CD14-positive monocyte (primary cell): ENCODE results near the gene ALG3. TPM values are rescaled to one million over a fixed set of nuclear protein-coding genes. Genes with fewer than 3 reads are reported as not detected.

Experiments
- DNase-seq, 3 donors: peaks; one replicate each; pipeline ENCODE4 v3.0.0-alpha.2; 2011 to 2022
- H2AFZ ChIP-seq: 2 replicates; pipeline ENCODE4 v1.6.0; 2012; ENCODE audit warnings: mild to moderate bottlenecking, low read depth, low read length, inconsistent platforms; ENCODE audit not compliant: insufficient read depth, poor library complexity, severe bottlenecking
- H3K27ac ChIP-seq, 2 donors: 1 replicate in 1 of 2; 2 replicates in 1 of 2; pipeline ENCODE4 v1.5.1; 2012 to 2013; ENCODE audit warnings: low read length in 2 of 2, control low read depth in 1 of 2, inconsistent platforms in 1 of 2, low read depth in 1 of 2, mild to moderate bottlenecking in 1 of 2
- H3K27me3 ChIP-seq, 2 donors: one replicate each; pipeline versions ENCODE4 v1.6.0 to v1.6.1; 2011 to 2013; ENCODE audit warnings: low read length in 2 of 2; ENCODE audit not compliant: control insufficient read depth in 2 of 2, insufficient read depth in 2 of 2
- H3K36me3 ChIP-seq, 2 donors: replicated peaks in 1 of 2; 1 replicate in 1 of 2; 2 replicates in 1 of 2; pipeline versions ENCODE4 v1.5.1 to v1.6.1; 2012 to 2013; ENCODE audit warnings: low read length in 2 of 2, control low read depth in 1 of 2, inconsistent platforms in 1 of 2, mild to moderate bottlenecking in 1 of 2; ENCODE audit not compliant: insufficient read depth in 2 of 2, control insufficient read depth in 1 of 2
- H3K4me1 ChIP-seq, 2 donors: 1 replicate in 1 of 2; 2 replicates in 1 of 2; pipeline versions ENCODE4 v1.5.1 to v1.6.1; 2012 to 2013; ENCODE audit warnings: low read length in 2 of 2, control low read depth in 1 of 2, inconsistent platforms in 1 of 2, mild to moderate bottlenecking in 1 of 2, moderate library complexity in 1 of 2; ENCODE audit not compliant: insufficient read depth in 2 of 2, control insufficient read depth in 1 of 2
- H3K4me2 ChIP-seq: replicated peaks from 2 replicates; pipeline ENCODE3; 2012; ENCODE audit warnings: low read length, moderate library complexity, mild to moderate bottlenecking; ENCODE audit not compliant: poor library complexity, severe bottlenecking; ENCODE audit errors: extremely low read depth
- H3K4me3 ChIP-seq, 3 experiments: fragments of 200-600 bp in 1 of 3; sonication (generic) in 1 of 3; replicated peaks in 1 of 3; 1 replicate in 2 of 3; 2 replicates in 1 of 3; pipeline ENCODE4 v1.5.1; 2011 to 2013; ENCODE audit warnings: low read length in 3 of 3, mild to moderate bottlenecking in 3 of 3, control low read depth in 2 of 3, low read depth in 2 of 3, inconsistent platforms in 1 of 3, moderate library complexity in 1 of 3
- H3K79me2 ChIP-seq: 2 replicates; pipeline ENCODE4 v1.6.0; 2012; ENCODE audit warnings: mild to moderate bottlenecking, control low read depth, inconsistent platforms, low read length, moderate library complexity; ENCODE audit not compliant: insufficient read depth
- H3K9ac ChIP-seq: 2 replicates; pipeline ENCODE4 v1.6.0; 2017; ENCODE audit warnings: low read length, mild to moderate bottlenecking; ENCODE audit not compliant: insufficient read depth, poor library complexity, severe bottlenecking
- H3K9me3 ChIP-seq, 2 donors: replicated peaks in 1 of 2; 1 replicate in 1 of 2; 2 replicates in 1 of 2; pipeline versions ENCODE4 v1.5.1 to v1.6.1; 2012 to 2013; ENCODE audit warnings: low read length in 2 of 2, control low read depth in 1 of 2; ENCODE audit not compliant: control insufficient read depth in 1 of 2, insufficient read depth in 1 of 2
- H4K20me1 ChIP-seq: 2 replicates; pipeline ENCODE4 v1.6.0; 2012; ENCODE audit warnings: mild to moderate bottlenecking, low read length, control low read depth, moderate library complexity; ENCODE audit not compliant: insufficient read depth
- H3K27ac Mint-ChIP-seq, 7 donors: one replicate each; pipeline ENCODE4 v1.8.0; 2020; ENCODE audit warnings: mild to moderate bottlenecking in 7 of 7, mixed read lengths in 7 of 7, moderate library complexity in 6 of 7, inconsistent platforms in 2 of 7
- H3K27me3 Mint-ChIP-seq, 3 donors: one replicate each; pipeline ENCODE4 v1.8.0; 2021 to 2022; ENCODE audit warnings: low read depth in 3 of 3, mild to moderate bottlenecking in 3 of 3, mixed read lengths in 3 of 3, moderate library complexity in 3 of 3, inconsistent platforms in 1 of 3
- H3K36me3 Mint-ChIP-seq, 2 donors: one replicate each; pipeline ENCODE4 v1.8.0; 2020; ENCODE audit warnings: mixed read lengths in 2 of 2, inconsistent platforms in 1 of 2, mild to moderate bottlenecking in 1 of 2
- H3K4me1 Mint-ChIP-seq: one replicate; pipeline ENCODE4 v1.8.0; 2020; ENCODE audit warnings: mild to moderate bottlenecking, mixed read lengths
- H3K4me3 Mint-ChIP-seq, 2 donors: one replicate each; pipeline ENCODE4 v1.8.0; 2020; ENCODE audit warnings: mild to moderate bottlenecking in 2 of 2, mixed read lengths in 2 of 2, moderate library complexity in 1 of 2
- H3K9me3 Mint-ChIP-seq, 7 donors: one replicate each; pipeline ENCODE4 v1.8.0; 2020 to 2022; ENCODE audit warnings: mixed read lengths in 7 of 7, mild to moderate bottlenecking in 6 of 7, moderate library complexity in 6 of 7, inconsistent platforms in 2 of 7
- CTCF ChIP-seq: fragments of 200-600 bp; IDR thresholded peaks from one replicate; pipeline ENCODE4 v1.8.0; 2022; ENCODE audit warnings: antibody characterized with exemption, mild to moderate bottlenecking
- WGBS: methylation state at CpG from one replicate; pipeline ENCODE4 v1.1.5; 2013; ENCODE audit warnings: missing lambda C conversion rate; ENCODE audit not compliant: insufficient coverage; 5-methylcytosine and 5-hydroxymethylcytosine counted together
- intact Hi-C, 2 donors: fragments of 100-400 bp; cut with micrococcal nuclease; formaldehyde crosslinking; loops; one replicate each; pipeline versions ENCODE4 v1.15.0 to v1.15.1; 2023
- polyA plus RNA-seq, 3 donors: library from polyadenylated mRNA; depleted of rRNA in 1 of 3; unstranded in 2 of 3; stranded (reverse) in 1 of 3; fragments of 300-500 nt in 2 of 3; fragments of >200 nt in 1 of 3; fragmentation: Illumina TruSeq in 2 of 3; gene quantifications; 1 replicate in 2 of 3; 2 replicates in 1 of 3; pipeline ENCODE4 v1.2.3, GENCODE V29; 2012 to 2021

ALG3 gene
- polyA plus RNA-seq, 3 donors: 29.0 to 60.8 (median 56.4) TPM

- peaks cover 65 to 87% (median 68%) of the 10 kb centered on the region in 3 donors for H3K27me3 Mint-ChIP-seq
- H3K4me1 ChIP-seq: peaks cover 4 to 8% of the 10 kb centered on the region in 2 donors
- peaks cover 8% of the 10 kb centered on the region for H3K4me1 Mint-ChIP-seq
- H3K36me3 ChIP-seq: no peaks in the 10 kb centered on the region
- no peak overlapping the region for H3K27ac ChIP-seq
- WGBS: 33% methylated on average over 3 of the region's 12 CpGs
- intact Hi-C loops: no loop called here
- peaks cover 50 to 68% of the 10 kb centered on the region in 2 donors for H3K27me3 ChIP-seq
- H3K27ac Mint-ChIP-seq: no peak overlapping the region
- TF ChIP-seq CTCF: no peak
- peak overlapping the region in 1 of 2 donors; percentile 76 for H3K4me3 Mint-ChIP-seq
- no peak overlapping the region for H3K9ac ChIP-seq
- H3K36me3 Mint-ChIP-seq: no peaks in the 10 kb centered on the region
- DNase-seq: no peak
- H3K9me3 Mint-ChIP-seq: peaks cover 0 to 16% (median 6%) of the 10 kb centered on the region in 7 donors
- H3K4me3 ChIP-seq: no peak overlapping the region
- H3K79me2 ChIP-seq: no peaks in the 10 kb centered on the region
- no peak overlapping the region for H2AFZ ChIP-seq
- H3K9me3 ChIP-seq: peaks cover 0 to 15% of the 10 kb centered on the region in 2 donors
- no peaks in the 10 kb centered on the region for H4K20me1 ChIP-seq
- H3K4me2 ChIP-seq: no peak overlapping the region
Measured at GRCh38 chr3:184228376-184229137, 20.2 kb downstream of the ALG3 start.

DNA sequence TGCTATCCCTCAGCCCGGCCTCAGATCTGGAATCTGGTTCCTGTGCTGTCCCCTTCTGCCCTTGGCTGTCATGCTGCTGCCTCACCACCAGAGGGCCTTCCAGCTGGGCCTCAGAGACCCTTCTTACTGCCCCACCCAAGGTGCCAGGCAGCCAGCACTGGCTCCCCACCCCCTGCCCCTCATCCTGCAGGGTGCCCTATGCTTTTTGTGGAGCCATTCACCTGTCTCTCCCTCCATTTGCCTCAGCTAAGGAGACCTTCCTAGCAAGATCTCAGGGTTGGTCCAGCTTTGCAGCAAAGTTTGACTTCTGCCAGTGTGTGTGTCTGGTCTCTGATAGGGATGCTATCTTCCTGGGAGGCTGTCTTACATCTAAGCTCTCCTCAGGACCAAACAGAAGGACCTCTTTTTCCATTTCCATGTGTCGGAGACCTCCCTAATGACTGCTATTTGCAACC, 21.3 kb downstream of the ALG3 start:
- H3K27me3 Mint-ChIP-seq: peaks cover 61 to 84% (median 62%) of the 10 kb centered on the region in 3 donors
- Histone ChIP-seq H3K36me3 (no peaks in the 10 kb centered on the region), H3K4me3 (no peak overlapping the region), H3K4me2 (no peak overlapping the region), H3K9ac (no peak overlapping the region), H4K20me1 (no peaks in the 10 kb centered on the region), H3K79me2 (no peaks in the 10 kb centered on the region), H3K9me3 (peaks cover 0 to 15% of the 10 kb centered on the region in 2 donors), H3K4me1 (peaks cover 4 to 8% of the 10 kb centered on the region in 2 donors), H3K27me3 (peaks cover 47 to 59% of the 10 kb centered on the region in 2 donors), H3K27ac (no peak overlapping the region), H2AFZ (no peak overlapping the region)
- peak; percentile 19 to 52 (median 19) for DNase-seq
- H3K36me3 Mint-ChIP-seq: no peaks in the 10 kb centered on the region
- peak overlapping the region in 1 of 2 donors; percentile 46 for H3K4me3 Mint-ChIP-seq
- peaks cover 8% of the 10 kb centered on the region for H3K4me1 Mint-ChIP-seq
- TF ChIP-seq CTCF: peak; percentile 98
- WGBS: 0% methylated on average over 1 of the region's 2 CpGs
- H3K9me3 Mint-ChIP-seq: peaks cover 0 to 14% (median 6%) of the 10 kb centered on the region in 7 donors
- intact Hi-C loops: loop anchor here in 1 of 2 donors (2.0 kb wide), 1 partner anchor 61 kb away; no protein-coding TSS in a partner anchor
- no peak overlapping the region for H3K27ac Mint-ChIP-seq
